HG02885 (cell line): ENCODE data around the gene CKAP4.
"Not testable (repeated sequence)": the region's sequence is repeated elsewhere in the genome, so short reads cannot be mapped to it uniquely, and the experiment has no call there.

ENCODE experiments used
- ATAC-seq: cut with Tn5 transposase; IDR thresholded peaks from one replicate; pipeline ENCODE4 v1.9.1; 2021; ENCODE audit warnings: mild to moderate bottlenecking; ENCODE audit not compliant: unreplicated experiment, poor library complexity

Gene CKAP4

GRCh38 chr12:106247674-106248311, at the start of gene CKAP4:
TSS of gene CKAP4 (minus strand) at chr12:106248020. CDS start at chr12:106247851, 169 bp downstream.
- ATAC-seq = peak; percentile 63

- ATAC-seq = no peak
Observed at GRCh38 chr12:106297075-106297474, 49.3 kb upstream of the CKAP4 start.

GRCh38 chr12:106296179-106296877, 48.5 kb upstream of the CKAP4 start:
- ATAC-seq = no peak

- ATAC-seq = no peak
Observed at GRCh38 chr12:106292339-106292738, 44.5 kb upstream of the CKAP4 start.

GRCh38 chr12:106291342-106291741, 43.5 kb upstream of the CKAP4 start:
- no peak for ATAC-seq

DNA sequence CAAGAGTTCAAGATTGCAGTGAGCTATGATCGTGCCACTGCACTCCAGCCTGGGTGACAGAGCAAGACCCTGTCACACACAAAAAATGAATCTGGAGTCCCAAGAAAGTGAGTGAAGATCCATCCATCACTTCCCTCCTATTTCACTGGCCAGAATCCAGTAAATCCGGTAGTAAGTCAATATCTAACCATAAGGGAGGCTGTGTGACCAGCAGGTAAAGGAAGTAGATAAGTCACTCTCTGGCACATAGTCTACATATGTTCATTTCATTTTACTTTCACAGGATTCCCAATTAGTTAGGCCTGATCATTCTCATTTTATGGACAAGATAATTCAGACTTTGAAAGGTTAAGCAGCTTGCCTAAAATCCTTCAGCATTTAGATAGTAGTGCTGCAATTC, 42.8 kb upstream of the CKAP4 start:
- no peak for ATAC-seq

- no peak for ATAC-seq
Observed at GRCh38 chr12:106289196-106289681, 41.4 kb upstream of the CKAP4 start.

DNA sequence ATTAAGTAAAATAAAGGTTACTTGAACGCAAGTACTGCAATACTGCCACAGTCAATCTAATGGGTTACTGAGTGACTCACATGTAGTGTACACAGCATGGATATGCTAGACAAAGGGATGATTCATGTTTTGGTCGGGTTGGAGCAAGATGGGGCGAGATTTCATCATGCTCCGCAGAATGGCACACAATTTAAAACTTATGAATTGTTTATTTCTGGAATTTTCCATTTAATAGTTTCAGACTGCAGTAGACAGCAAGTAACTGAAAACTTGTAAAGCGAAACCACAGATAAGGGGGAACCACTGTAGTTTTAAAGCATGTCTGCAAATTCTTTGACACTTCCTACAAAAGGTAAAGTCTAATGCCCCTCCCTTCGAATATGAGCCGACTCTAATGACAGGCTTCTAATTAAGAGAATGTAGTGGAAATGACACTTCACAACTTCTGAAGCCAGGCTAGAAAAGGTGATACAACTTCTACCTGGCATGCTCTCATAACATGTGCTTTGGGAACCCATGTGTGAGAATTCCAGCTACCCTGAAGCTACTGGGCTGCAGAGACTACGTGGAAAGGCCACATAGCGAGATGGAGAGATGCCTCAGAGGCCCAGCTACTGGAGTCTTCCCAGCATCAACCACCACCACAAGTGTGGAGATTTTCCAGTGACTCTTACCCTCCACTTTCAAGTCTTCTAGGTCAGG, 40.8 kb upstream of the CKAP4 start:
- ATAC-seq = no peak

DNA sequence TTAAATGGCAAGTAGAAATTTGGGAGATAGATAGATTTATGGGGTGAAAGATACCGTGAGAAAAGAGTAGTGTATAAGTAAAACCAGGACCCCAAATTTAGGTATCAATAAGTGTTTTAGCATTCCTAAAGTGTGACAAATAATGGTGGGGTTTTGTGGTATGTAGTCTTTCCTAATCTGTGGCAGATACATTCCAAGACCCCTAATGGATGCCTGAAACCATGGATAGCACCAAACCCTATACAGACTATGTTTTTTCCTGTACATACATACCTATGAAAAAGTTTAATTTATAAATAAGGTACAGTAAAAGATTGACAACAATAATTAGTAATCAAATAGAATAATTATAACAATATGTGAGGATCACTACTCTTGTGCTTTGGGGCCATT, 40.3 kb upstream of the CKAP4 start:
- ATAC-seq = no peak

- ATAC-seq = no peak
Observed at GRCh38 chr12:106287364-106287763, 39.5 kb upstream of the CKAP4 start.

GRCh38 chr12:106286576-106287162, 38.8 kb upstream of the CKAP4 start:
- ATAC-seq = not testable (repeated sequence)

- no peak for ATAC-seq
Observed at GRCh38 chr12:106285982-106286381, 38.2 kb upstream of the CKAP4 start.

DNA sequence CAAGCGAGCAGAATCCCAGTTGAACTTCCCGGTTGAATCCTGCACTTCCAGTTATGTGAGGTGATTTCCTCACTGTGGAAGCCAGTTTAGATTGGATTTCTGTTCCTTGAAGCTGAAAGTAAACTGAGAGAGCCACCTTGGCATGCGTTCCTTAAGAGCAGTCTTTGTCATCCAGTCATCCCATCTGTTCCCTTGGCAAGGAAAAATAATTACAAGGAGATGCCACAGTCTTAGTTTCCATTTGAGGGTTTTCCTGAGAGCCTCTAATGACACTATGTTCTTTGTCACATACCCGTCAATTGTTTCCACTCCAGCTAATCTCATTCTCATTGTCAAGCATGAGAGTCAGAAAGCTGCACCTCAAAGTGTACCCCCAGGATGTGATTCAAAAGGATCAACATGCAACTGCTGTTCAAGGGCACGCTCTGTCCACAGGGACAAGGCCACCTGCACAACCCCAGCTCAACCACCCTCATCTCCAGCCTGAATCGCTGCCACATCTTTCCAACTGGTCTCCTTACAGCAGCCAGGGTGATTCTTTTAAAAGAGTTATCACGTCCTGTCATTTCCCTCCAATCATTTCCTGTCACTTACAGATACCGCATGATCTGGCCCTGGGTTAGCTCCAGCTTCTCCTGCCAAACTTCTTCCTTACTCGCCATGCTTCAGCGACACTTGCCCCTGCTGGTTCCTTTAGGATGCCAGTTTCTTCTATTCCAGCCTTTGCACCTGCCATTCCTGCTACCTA, 36.7 kb upstream of the CKAP4 start:
- no peak for ATAC-seq

GRCh38 chr12:106282457-106283097, 34.8 kb upstream of the CKAP4 start:
- ATAC-seq = peak; percentile 49

GRCh38 chr12:106281804-106282203, 34.0 kb upstream of the CKAP4 start:
- no peak for ATAC-seq

DNA sequence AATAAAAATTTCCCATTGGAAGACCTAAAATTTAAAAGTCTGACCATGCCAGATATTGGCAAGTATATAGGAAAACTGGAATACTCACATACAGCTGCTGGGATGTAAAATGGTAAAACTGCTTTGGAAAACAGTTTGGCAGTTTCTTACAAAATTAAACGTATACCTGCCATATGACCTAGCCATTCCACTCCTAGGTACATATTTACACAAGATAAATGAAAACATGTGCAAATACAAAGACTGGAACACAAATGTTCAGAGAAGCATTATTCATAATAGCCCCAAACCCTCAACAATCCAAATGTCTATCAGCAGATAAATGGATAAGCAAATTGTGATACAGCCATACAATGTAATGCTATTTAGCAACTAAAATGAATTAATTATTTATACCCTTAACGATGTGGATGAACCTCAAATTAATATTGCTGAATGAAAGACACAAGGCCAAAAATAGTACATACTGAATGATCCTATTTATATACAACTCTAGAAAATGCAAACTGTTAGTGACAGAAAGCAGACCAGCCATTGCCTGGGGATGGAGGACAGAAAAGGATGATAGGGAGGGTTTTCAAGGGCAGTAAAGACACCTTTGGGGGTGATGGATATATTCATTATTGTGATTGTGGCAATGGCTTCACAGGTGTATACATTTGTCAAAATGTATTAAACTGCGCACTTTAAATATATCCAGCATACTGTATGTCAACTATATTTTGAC, 33.4 kb upstream of the CKAP4 start:
- no peak for ATAC-seq

- no peak for ATAC-seq
Observed at GRCh38 chr12:106280106-106280505, 32.3 kb upstream of the CKAP4 start.

DNA sequence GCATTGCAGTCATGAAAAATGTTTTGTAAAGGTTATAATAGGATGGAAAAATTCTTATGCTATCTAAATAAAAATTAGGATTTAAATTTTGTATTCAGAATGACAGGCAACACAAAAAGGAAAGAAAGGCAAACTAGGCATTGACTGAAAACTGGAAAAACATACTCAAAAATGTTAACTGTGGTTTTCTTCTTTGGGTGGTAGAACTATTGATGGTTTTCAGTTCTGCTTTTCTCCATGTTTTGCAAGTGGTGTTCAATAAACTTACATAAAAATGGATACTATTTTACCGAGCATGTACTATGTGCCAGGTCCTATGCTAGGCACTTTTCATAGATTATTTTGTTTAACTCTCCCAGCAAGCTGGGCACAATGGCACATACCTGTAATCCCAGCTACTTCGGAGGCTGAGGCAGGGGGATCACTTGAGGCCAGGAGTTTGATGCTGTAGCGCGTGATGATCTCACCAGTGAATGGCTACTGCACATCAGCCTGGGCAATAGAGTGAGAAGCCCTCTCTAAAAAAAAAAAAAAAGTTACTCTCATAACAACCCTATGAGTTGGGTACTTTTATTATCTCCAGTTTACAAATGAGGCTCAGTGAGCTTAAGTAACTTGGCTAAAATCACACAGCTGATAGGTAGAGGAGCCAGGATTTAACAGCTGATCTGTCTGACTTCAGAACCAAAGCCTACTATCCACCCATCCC, 28.4 kb upstream of the CKAP4 start:
- peak; percentile 83 for ATAC-seq
